T1000 (cell line): Measurements from ENCODE around the gene ERBB4.

Source experiments
- DNase-seq: peaks from one replicate; lab custom pipeline; 2025; ENCODE audit warnings: mixed read lengths; lab: John Stamatoyannopoulos, UW

ERBB4 gene

DNA sequence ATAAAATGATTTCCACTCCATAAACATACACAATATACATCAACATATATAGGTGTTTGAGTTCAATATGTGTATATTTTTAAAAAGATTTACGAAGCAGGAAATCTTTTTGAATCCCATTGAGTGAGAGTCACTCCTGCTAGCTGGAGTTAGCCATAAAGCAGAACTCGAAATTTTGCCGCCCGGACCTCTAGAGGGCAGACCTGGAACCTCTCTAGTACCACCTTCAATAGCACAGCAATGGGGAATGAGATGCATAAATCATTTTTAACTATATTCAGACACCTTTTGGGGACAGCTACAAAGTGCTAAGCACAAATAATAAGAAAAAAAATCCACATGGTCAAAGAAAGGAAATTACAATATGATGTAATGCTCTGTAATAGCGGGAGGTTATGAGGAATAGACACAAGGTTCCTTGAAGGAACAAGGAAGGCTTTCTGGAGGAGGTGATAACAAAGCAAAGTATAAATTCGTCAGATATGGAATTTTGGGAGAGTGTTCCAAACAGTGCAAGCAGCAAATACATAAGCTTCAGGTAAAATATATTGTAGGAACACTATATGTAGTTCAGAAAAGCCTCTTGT lies 533.4 kb downstream of the ERBB4 start:
- DNase-seq = no peak

GRCh38 chr2:212001325-212001724 lies 537.3 kb downstream of the ERBB4 start:
- no peak for DNase-seq

GRCh38 chr2:211996857-211997256 lies 541.7 kb downstream of the ERBB4 start:
- DNase-seq = no peak

GRCh38 chr2:211994806-211995205 lies 543.8 kb downstream of the ERBB4 start:
- no peak for DNase-seq

DNA sequence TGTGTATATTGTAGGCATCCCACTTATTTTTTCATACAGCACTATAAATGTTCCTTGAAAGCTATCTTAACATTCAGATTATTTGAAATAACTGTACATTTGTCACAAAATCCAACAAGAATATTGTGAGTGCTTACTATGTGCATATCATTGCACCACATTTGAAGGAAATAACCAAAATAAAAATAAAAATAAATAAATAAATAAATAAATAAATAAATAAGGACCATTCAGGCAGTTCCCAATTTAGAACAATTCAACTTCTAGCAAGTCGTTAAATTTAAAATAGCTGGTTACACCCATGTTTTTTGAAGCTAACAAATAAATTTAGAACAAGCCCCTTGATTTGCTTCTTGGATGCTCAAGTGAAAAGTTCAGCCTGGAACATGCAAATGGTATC lies 548.3 kb downstream of the ERBB4 start:
- DNase-seq = no peak

GRCh38 chr2:211986313-211986712 lies 552.3 kb downstream of the ERBB4 start:
- no peak for DNase-seq

DNA sequence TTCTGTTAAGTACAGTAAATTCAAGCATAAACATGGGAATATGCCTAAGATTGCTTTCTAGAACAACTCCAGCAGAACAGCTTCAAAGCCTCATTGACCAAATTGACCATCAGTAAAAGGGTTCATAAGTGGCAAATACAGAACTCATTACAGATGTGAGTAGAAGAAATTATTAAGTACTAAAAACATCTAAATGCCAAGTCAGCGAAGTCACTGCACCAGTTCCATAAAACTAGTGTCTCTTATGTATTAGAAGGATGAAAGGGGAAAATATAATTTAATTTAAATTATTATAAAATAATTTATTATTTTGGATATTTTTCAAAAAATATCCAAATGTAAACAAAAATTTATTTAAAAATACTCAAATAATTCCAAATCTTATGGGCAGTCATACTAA lies 553.2 kb downstream of the ERBB4 start:
- no peak for DNase-seq

DNA sequence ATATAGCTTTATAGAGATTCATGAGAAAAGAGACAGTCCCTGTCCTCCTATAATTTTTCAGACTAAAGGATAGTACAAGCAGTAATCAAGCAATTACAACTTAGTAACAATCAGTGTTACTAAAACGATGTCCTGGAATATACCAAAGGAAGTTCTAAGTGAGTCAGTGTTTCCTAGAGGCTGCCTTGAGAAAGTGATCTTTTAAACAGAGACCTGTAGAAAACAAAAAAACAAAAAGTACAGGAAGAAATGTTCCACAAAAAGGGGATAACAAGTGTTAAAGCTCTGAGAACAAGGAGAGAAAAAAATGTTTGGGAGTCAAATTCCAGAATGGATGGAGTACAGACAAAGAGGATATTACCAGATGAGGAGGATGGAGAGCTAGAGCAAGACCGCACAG lies 556.4 kb downstream of the ERBB4 start:
- no peak for DNase-seq

GRCh38 chr2:211981451-211981850 lies 557.2 kb downstream of the ERBB4 start:
- DNase-seq = no peak

- no peak for DNase-seq
These were observed 562.5 kb downstream of the ERBB4 start for GRCh38 chr2:211976076-211976475.

DNA sequence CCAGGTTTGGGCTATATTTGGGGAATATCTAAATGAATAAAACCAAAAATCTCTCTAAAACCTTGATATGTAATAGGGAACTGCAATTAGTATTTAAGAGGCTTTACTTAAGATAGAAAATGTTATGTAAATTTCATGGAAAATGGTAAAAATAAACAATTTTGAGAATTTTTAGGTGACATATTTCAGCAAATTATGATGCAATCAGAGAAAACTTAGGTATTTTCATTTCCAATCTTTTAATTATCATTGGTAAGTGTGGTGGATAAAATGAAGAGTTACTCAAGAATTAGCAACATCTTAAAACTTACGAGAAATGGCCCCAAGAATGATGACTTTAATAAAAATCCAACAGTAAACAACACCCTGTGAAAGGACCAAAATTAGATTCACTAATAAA lies 571.4 kb downstream of the ERBB4 start:
- no peak for DNase-seq

GRCh38 chr2:211963969-211964368 lies 574.6 kb downstream of the ERBB4 start:
- no peak for DNase-seq

DNA sequence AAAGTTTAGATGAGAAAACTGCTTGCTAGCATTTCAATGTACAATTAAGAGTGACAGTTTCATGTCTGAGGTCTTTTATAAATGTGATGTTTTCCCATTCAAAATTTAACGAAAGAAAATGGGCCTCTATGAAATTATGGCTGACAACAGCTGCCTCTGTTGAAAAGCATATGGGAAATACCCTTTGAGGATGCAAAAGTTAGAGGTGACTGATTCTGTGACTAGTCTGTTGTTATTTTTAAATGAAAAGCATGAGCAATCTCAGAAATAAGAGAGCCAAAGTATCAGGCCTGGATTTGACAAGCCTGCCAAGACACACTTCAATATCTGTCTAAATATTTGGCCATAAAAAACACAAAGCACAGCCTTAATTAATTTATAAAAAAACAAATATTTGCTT lies 580.8 kb downstream of the ERBB4 start:
- DNase-seq = no peak

- no peak for DNase-seq
These were observed 583.0 kb downstream of the ERBB4 start for GRCh38 chr2:211955648-211956047.

DNA sequence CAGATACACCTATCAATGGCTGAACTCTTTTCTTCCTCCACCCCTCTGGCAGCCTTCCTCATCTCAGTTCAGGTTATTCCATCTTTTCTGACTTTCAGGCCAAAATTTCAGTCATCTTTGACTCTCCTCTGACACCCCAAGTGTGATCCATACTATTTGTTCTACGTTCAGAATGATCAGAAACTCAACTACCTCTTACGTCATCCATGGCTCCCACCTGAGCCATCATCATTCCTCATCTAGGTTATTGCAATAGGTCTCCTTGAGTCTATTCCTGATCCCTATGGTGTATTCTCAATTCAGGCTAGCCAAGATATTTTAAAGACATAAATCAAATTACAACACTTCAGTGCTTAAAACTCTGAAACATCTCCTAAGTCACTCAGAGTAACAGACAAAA lies 589.7 kb downstream of the ERBB4 start:
- no peak for DNase-seq

GRCh38 chr2:211946960-211947359 lies 591.6 kb downstream of the ERBB4 start:
- no peak for DNase-seq

DNA sequence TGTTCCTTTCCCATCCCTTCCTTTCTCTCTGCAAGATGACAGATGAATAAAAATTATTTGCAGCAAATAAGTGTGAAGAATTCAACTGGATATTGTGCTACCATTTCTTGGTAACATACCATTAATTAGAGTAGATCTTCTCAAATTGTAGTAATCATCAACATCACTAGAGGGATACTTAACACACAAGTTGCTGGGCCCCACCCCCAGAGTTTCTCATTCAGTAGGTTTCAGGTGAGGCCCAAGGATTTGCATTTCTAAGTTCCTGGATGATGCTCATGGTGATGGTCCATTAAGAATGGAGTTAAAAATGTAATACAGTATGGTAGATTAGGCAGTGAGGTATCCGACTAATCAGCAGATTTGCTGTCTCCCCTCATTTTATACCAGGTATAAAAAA lies 594.0 kb downstream of the ERBB4 start:
- no peak for DNase-seq

DNA sequence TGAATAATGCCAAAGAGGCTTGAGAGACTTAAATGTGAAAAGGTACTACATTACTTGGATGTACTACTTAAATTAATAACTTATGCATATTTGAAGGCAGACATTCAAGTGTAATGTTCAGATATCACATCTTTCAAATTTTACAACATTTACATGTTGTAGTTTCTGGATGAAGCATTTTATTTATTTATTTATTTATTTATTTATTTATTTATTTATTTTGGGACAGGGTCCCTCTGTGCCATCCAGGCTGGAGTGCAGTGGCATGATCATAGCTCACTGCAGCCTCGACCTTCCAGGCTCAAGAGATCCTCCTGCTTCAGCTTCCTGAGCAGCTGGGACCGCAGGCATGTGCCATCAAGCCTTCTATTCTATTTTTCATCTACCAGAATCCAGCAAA lies 596.4 kb downstream of the ERBB4 start:
- DNase-seq = no peak

DNA sequence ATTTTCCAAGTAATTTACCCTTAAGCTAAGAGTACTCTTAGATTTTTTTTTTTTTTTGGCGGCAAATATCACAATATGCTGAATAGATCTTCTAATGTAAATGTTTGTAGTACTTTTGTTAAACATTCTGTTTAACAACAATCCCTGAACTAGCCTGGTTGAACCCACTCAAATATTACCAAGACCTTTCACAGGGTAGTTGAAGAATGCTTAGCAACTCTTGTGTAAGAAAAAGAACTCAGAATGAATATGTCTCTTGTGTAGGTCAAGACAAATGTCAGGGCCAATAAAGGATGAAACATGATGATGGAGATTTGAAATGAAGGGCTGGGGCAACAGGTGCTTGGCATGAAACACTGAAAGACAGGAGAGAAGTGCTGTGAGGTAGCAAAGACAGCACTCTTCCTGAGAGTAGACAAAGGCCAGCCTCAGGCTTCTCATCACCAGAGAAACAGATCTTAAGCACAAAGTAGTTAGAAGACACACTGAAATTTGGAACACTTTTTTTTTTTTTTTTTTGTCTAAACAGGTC lies 597.3 kb downstream of the ERBB4 start:
- no peak for DNase-seq

DNA sequence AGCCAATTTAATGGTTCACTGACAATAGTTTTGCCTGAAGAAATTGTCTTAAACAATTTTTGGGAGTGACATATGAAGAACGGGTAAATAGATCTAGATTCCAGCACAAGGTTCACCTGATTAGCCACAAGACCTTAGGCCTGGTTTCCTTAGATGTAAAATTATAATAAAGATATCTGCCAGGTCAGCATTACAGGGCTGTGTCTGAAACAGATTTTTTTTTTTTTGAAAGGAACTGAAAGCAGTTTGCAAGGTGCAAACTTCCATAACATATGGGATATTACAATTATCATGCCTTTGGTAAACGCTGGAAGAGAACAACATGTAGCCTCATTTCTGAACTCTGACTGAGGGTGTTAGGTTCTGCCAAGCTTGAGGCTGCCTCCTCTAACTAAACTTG lies 599.4 kb downstream of the ERBB4 start:
- no peak for DNase-seq

- no peak for DNase-seq
These were observed 603.8 kb downstream of the ERBB4 start for GRCh38 chr2:211934811-211935210.

GRCh38 chr2:211931314-211931713 lies 607.3 kb downstream of the ERBB4 start:
- DNase-seq = no peak

DNA sequence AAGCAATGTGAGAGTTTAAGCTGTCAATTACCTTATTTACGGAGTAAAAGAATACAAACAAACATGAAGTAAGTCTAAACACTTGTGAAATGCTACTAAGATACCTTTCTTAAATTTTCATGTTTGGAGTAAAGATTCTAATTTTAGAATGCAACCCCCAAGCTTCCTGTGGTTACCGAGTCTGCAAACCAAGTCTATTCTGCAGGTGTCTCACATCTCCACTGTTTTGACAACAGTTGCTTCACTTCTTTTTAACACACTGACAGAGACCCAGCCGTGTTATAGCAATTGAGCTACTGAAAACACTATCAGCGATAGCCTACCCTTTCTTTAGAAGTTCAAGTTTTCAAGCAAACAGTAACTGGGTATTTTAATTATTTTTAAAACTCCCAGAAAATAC lies 608.3 kb downstream of the ERBB4 start:
- DNase-seq = no peak

- no peak for DNase-seq
These were observed 610.4 kb downstream of the ERBB4 start for GRCh38 chr2:211928201-211928600.

GRCh38 chr2:211923019-211923418 lies 615.6 kb downstream of the ERBB4 start:
- no peak for DNase-seq
